Measurements from ENCODE around the gene FOXN3.

Gene FOXN3

DNA sequence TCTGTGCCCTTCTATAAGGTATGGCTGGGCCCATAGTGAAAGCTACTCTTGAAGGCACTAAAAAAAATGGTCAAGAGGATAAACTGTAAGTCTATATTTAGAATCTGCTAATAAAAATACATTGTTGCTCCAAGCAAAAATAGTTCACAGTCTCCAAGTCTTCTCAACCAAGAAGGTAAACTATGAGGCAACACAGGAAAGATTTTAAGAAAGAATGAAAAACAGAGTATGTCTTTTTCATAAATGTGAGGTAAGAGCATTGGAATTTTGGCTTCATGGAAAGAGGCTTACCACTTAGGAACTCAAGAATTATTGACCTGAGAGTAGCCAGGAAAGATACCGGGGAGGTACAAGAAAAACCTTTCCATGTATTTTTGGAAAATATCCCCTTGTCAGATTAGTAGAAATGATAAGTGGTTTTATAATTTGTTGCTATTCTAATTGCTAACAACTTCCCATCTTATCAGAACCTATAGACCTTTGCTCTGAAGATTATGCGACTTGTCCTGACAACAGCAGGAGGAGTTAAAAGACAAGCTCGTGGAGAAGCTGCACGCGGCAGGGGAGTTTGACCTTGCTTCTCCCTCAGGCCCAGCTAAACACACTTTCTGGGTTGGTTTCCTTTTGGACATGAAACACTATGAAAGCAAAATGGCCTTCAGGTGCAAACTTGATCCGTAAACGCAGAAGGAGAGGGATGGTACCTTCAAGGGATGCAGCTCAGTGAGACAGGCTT is 238.1 kb downstream of the FOXN3 start:
- H3K9me3 ChIP-seq (ENCODE audit: insufficient read depth, low read depth, low read length): no peaks in the 10 kb centered on the region

DNA sequence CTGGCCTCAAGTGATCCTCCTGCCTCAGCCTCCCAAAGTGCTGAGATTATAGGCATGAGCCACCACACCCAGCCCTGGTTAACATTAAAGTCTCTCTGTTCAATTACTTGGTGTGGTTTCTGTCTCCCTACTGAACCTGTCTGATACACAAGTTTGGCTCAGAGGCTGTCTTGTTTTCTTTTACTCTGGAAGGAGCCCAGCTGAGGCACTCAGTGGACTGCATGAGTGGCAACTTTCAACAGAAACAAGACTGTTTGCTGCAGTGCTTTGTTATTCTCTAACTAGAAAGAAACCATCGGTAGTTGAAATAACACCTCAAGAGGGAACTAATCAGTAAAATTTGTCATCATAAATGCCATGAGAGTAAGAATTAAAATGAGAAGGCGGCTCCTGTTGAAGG is 238.7 kb downstream of the FOXN3 start:
- Histone ChIP-seq H3K4ac (ENCODE audit: low read depth, low read length) (no peak overlapping the region), H3K36me3 (ENCODE audit: control insufficient read depth in 1 of 2, insufficient read depth in 2 of 2, low read length in 2 of 2) (peaks cover 10 to 16% of the 10 kb centered on the region in 2 experiments), H3K9ac (ENCODE audit: low read length) (no peak overlapping the region), H2BK5ac (ENCODE audit: low read depth, low read length, poor library complexity) (no peak overlapping the region), H3K4me1 (ENCODE audit: control insufficient read depth in 1 of 2, insufficient read depth in 2 of 2, low read length in 2 of 2) (peaks cover 0 to 4% of the 10 kb centered on the region in 2 experiments), H3K9me3 (ENCODE audit: insufficient read depth, low read depth, low read length) (no peaks in the 10 kb centered on the region), H2BK12ac (ENCODE audit: low read length) (no peak overlapping the region), H3K79me2 (ENCODE audit: control insufficient read depth, insufficient read depth, low read length, poor library complexity) (no peaks in the 10 kb centered on the region), H3K18ac (ENCODE audit: low read length) (no peak overlapping the region), H3K79me1 (ENCODE audit: low read length) (peaks cover 2% of the 10 kb centered on the region), H2BK120ac (ENCODE audit: insufficient read depth, low read length, poor library complexity) (no peak overlapping the region), H3K23ac (ENCODE audit: low read length) (no peak overlapping the region), H2AK5ac (ENCODE audit: low read length) (no peak overlapping the region), H3K27me3 (ENCODE audit: insufficient read depth, low read length) (no peaks in the 10 kb centered on the region), H4K12ac (ENCODE audit: low read depth, low read length) (no peak overlapping the region), H3K4me3 (ENCODE audit: low read depth, low read length) (no peak overlapping the region), H3K4me2 (ENCODE audit: low read length) (no peak overlapping the region), H3K14ac (ENCODE audit: low read length) (no peak overlapping the region), H2AFZ (ENCODE audit: insufficient read depth, low read length, poor library complexity) (no peak overlapping the region), H4K91ac (ENCODE audit: low read depth, low read length) (no peak overlapping the region), H4K8ac (ENCODE audit: low read depth, low read length) (no peak overlapping the region), H3K27ac (ENCODE audit: low read depth, low read length) (no peak overlapping the region)
- no peak for DNase-seq
- WGBS (ENCODE audit: extremely low coverage, insufficient coverage, insufficient read length): no CpG with 5 or more reads among the region's 2 CpGs

More for the DNA sequence above, 238.1 kb downstream of the FOXN3 start:
- Histone ChIP-seq H3K4me1 (ENCODE audit: control insufficient read depth in 1 of 2, insufficient read depth in 2 of 2, low read length in 2 of 2) (peaks cover 0 to 5% of the 10 kb centered on the region in 2 experiments), H3K36me3 (ENCODE audit: control insufficient read depth in 1 of 2, insufficient read depth in 2 of 2, low read length in 2 of 2) (peaks cover 7 to 16% of the 10 kb centered on the region in 2 experiments), H3K79me1 (ENCODE audit: low read length) (peaks cover 2% of the 10 kb centered on the region), H4K8ac (ENCODE audit: low read depth, low read length) (no peak overlapping the region), H3K27ac (ENCODE audit: low read depth, low read length) (no peak overlapping the region), H3K18ac (ENCODE audit: low read length) (no peak overlapping the region), H3K4ac (ENCODE audit: low read depth, low read length) (no peak overlapping the region), H2BK120ac (ENCODE audit: insufficient read depth, low read length, poor library complexity) (no peak overlapping the region), H3K27me3 (ENCODE audit: insufficient read depth, low read length) (no peaks in the 10 kb centered on the region), H2AFZ (ENCODE audit: insufficient read depth, low read length, poor library complexity) (no peak overlapping the region), H3K79me2 (ENCODE audit: control insufficient read depth, insufficient read depth, low read length, poor library complexity) (no peaks in the 10 kb centered on the region), H3K4me3 (ENCODE audit: low read depth, low read length) (no peak overlapping the region), H3K9ac (ENCODE audit: low read length) (no peak overlapping the region), H4K12ac (ENCODE audit: low read depth, low read length) (no peak overlapping the region), H2BK12ac (ENCODE audit: low read length) (no peak overlapping the region), H4K91ac (ENCODE audit: low read depth, low read length) (no peak overlapping the region), H3K14ac (ENCODE audit: low read length) (no peak overlapping the region), H3K23ac (ENCODE audit: low read length) (no peak overlapping the region), H3K4me2 (ENCODE audit: low read length) (no peak overlapping the region), H2BK5ac (ENCODE audit: low read depth, low read length, poor library complexity) (no peak overlapping the region), H2AK5ac (ENCODE audit: low read length) (no peak overlapping the region)
- WGBS (ENCODE audit: extremely low coverage, insufficient coverage, insufficient read length): no CpG with 5 or more reads among the region's 7 CpGs
- peak in 1 of 2 donors; percentile 23 for DNase-seq

DNA sequence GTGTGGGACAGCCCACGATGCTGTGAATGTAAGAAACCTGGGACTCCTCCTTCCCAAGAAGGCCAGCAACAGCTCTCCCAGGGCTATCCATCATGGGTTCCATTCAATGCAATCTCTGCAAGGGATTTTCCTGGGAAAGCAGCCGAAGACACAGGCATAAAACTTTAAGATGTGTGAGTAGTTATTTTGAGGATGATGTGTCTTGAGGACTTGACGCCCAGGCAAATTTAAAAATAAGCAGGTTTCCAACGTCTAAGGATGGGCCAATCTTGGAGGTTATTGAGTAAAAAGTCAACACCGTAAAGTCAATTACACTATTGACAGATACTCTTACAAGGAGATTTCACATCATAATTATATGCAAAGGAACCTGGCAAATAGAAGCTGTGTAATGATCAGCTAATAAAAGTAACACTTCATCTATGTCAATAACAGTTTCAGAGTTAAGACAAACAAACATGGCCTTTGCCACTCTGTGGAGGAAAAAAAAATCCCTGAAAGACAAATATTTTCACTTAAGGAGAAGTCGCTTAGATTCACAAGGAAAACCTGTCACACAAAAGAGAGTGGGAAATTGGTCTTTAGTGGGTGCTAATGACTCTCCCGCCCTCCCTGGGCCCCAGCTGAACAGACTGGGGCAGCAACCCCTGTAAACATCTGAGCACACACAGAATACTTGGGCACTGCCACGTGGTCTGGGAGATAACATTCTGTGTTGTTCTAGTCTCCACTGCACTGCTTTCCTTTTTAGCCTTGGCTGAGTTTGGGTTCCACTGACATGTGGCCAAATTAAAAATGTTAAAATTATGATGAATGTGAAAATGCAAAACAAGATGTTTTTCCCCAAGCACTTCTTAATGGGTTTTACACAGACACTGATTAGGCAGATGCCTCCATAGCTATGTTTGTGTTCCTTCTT is 240.9 kb downstream of the FOXN3 start:
- Histone ChIP-seq H3K4ac (ENCODE audit: low read depth, low read length) (no peak overlapping the region), H3K9ac (ENCODE audit: low read length) (no peak overlapping the region), H3K79me1 (ENCODE audit: low read length) (peaks cover 2% of the 10 kb centered on the region), H3K9me3 (ENCODE audit: insufficient read depth, low read depth, low read length) (no peaks in the 10 kb centered on the region), H2BK120ac (ENCODE audit: insufficient read depth, low read length, poor library complexity) (no peak overlapping the region), H3K36me3 (ENCODE audit: control insufficient read depth in 1 of 2, insufficient read depth in 2 of 2, low read length in 2 of 2) (peaks cover 12 to 16% of the 10 kb centered on the region in 2 experiments), H3K27me3 (ENCODE audit: insufficient read depth, low read length) (no peaks in the 10 kb centered on the region), H3K79me2 (ENCODE audit: control insufficient read depth, insufficient read depth, low read length, poor library complexity) (no peaks in the 10 kb centered on the region), H4K8ac (ENCODE audit: low read depth, low read length) (no peak overlapping the region), H3K4me2 (ENCODE audit: low read length) (no peak overlapping the region), H4K91ac (ENCODE audit: low read depth, low read length) (no peak overlapping the region), H2BK12ac (ENCODE audit: low read length) (no peak overlapping the region), H2AK5ac (ENCODE audit: low read length) (no peak overlapping the region), H2AFZ (ENCODE audit: insufficient read depth, low read length, poor library complexity) (no peak overlapping the region), H3K14ac (ENCODE audit: low read length) (no peak overlapping the region), H3K4me1 (ENCODE audit: control insufficient read depth in 1 of 2, insufficient read depth in 2 of 2, low read length in 2 of 2) (peaks cover 0 to 4% of the 10 kb centered on the region in 2 experiments), H3K18ac (ENCODE audit: low read length) (no peak overlapping the region), H3K27ac (ENCODE audit: low read depth, low read length) (no peak overlapping the region), H4K12ac (ENCODE audit: low read depth, low read length) (no peak overlapping the region), H2BK5ac (ENCODE audit: low read depth, low read length, poor library complexity) (no peak overlapping the region), H3K23ac (ENCODE audit: low read length) (no peak overlapping the region), H3K4me3 (ENCODE audit: low read depth, low read length) (no peak overlapping the region)
- WGBS (ENCODE audit: extremely low coverage, insufficient coverage, insufficient read length): no CpG with 5 or more reads among the region's 8 CpGs
- no peak for DNase-seq

DNA sequence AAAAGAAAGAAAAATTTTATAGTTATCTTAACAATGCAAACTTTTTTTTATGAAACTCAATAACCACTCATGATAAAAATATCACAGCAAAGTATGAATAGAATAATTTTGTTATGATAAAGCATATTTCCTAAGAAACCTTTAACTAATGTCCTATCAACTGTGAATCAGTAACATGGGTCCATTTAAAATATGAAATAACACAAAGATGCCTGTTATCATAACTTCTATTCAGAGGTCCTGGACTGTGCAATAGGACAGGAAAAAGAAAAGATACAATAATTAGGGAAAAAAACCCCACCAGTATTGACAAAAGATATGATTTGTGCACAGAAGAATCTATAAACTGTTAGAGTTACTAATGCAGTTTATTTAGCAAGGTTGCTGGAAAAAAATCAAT is 245.4 kb downstream of the FOXN3 start:
- Histone ChIP-seq H3K27ac (ENCODE audit: low read depth, low read length) (no peak overlapping the region), H3K9ac (ENCODE audit: low read length) (no peak overlapping the region), H4K12ac (ENCODE audit: low read depth, low read length) (no peak overlapping the region), H3K79me2 (ENCODE audit: control insufficient read depth, insufficient read depth, low read length, poor library complexity) (no peaks in the 10 kb centered on the region), H3K4me1 (ENCODE audit: control insufficient read depth in 1 of 2, insufficient read depth in 2 of 2, low read length in 2 of 2) (no peaks in the 10 kb centered on the region), H3K4me3 (ENCODE audit: low read depth, low read length) (no peak overlapping the region), H4K91ac (ENCODE audit: low read depth, low read length) (no peak overlapping the region), H3K23ac (ENCODE audit: low read length) (no peak overlapping the region), H3K14ac (ENCODE audit: low read length) (no peak overlapping the region), H3K4ac (ENCODE audit: low read depth, low read length) (no peak overlapping the region), H4K8ac (ENCODE audit: low read depth, low read length) (no peak overlapping the region), H2BK12ac (ENCODE audit: low read length) (no peak overlapping the region), H2BK5ac (ENCODE audit: low read depth, low read length, poor library complexity) (no peak overlapping the region), H2AK5ac (ENCODE audit: low read length) (no peak overlapping the region), H2BK120ac (ENCODE audit: insufficient read depth, low read length, poor library complexity) (no peak overlapping the region), H3K9me3 (ENCODE audit: insufficient read depth, low read depth, low read length) (no peaks in the 10 kb centered on the region), H3K4me2 (ENCODE audit: low read length) (no peak overlapping the region), H3K36me3 (ENCODE audit: control insufficient read depth in 1 of 2, insufficient read depth in 2 of 2, low read length in 2 of 2) (peaks cover 12 to 13% of the 10 kb centered on the region in 2 experiments), H3K79me1 (ENCODE audit: low read length) (no peaks in the 10 kb centered on the region), H2AFZ (ENCODE audit: insufficient read depth, low read length, poor library complexity) (no peak overlapping the region), H3K18ac (ENCODE audit: low read length) (no peak overlapping the region), H3K27me3 (ENCODE audit: insufficient read depth, low read length) (no peaks in the 10 kb centered on the region)
- no peak for DNase-seq
